A549 (cell line): ENCODE data around the gene GPR12. TPM values are rescaled to one million over a fixed set of nuclear protein-coding genes. Genes with fewer than 3 reads are reported as not detected.

ENCODE experiments used
- ATAC-seq, 2 experiments: fragments of 200-7000 bp in 1 of 2; fragments of >200 bp in 1 of 2; cut with Nextera tagmentation in 1 of 2; cut with Tn5 transposase in 1 of 2; 3 replicates each; pipeline versions ENCODE4 v1.8.0 to v1.9.1; 2018 to 2020; ENCODE audit warnings: mild to moderate bottlenecking in 1 of 2, moderate library complexity in 1 of 2
- CTCF ChIA-PET: fragments of 300-600 bp; sonication (Branson Sonifier 250); formaldehyde crosslinking; extraction: SDS; loops from one replicate; lab custom pipeline; 2021; ENCODE audit warnings: antibody characterized with exemption, inconsistent platforms; lab: Yijun Ruan, JAX
- POLR2A ChIA-PET: fragments of 350-600 bp; formaldehyde crosslinking; extraction: SDS; loops from one replicate; lab custom pipeline; 2021; ENCODE audit warnings: antibody characterized with exemption, inconsistent platforms; lab: Yijun Ruan, JAX
- DNase-seq, 2 experiments: peaks; one replicate each; pipeline versions ENCODE4 v3.0.0 to v3.0.0-alpha.2; 2011 to 2016; ENCODE audit warnings: low read depth in 1 of 2, low spot score in 1 of 2
- FAIRE-seq: peaks from 2 replicates; lab custom pipeline; 2011; peaks lifted over from hg19 to GRCh38; lab: Jason Lieb, UNC
- H3K27ac ChIP-seq, 2 experiments: fragments of >200 bp; sonication (Bioruptor Twin); formaldehyde crosslinking; 3 replicates each; pipeline ENCODE4 v1.5.1; 2016 to 2017
- H3K4me1 ChIP-seq: fragments of >200 bp; sonication (Bioruptor Twin); formaldehyde crosslinking; 3 replicates; pipeline ENCODE4 v1.6.1; 2016
- H3K4me2 ChIP-seq: fragments of >200 bp; sonication (Bioruptor Twin); formaldehyde crosslinking; 3 replicates; pipeline ENCODE4 v1.6.1; 2016
- H3K4me3 ChIP-seq: fragments of >200 bp; sonication (Bioruptor Twin); formaldehyde crosslinking; 3 replicates; pipeline ENCODE4 v1.5.1; 2016
- H3K9me3 ChIP-seq: fragments of >200 bp; sonication (Bioruptor Twin); formaldehyde crosslinking; 3 replicates; pipeline ENCODE4 v1.6.1; 2016
- CBX2 ChIP-seq: fragments of 200-600 bp; sonication (generic); IDR thresholded peaks from 2 replicates; pipeline ENCODE4 v1.6.1; 2016; ENCODE audit warnings: low read depth, mild to moderate bottlenecking, borderline replicate concordance
- CBX8 ChIP-seq: fragments of 200-600 bp; sonication (generic); IDR thresholded peaks from 2 replicates; pipeline ENCODE4 v1.6.1; 2016
- CEBPB ChIP-seq, 2 experiments: fragments of >200 bp in 1 of 2; sonication (Bioruptor Twin) in 1 of 2; formaldehyde crosslinking in 1 of 2; IDR thresholded peaks; 2 replicates each; pipeline ENCODE4 v1.6.1; 2012 to 2016
- CHD2 ChIP-seq: fragments of 150-350 bp; IDR thresholded peaks from 2 replicates; pipeline ENCODE4 v1.6.1; 2014; ENCODE audit warnings: low read length; ENCODE audit not compliant: partially characterized antibody
- E2F6 ChIP-seq: IDR thresholded peaks from 2 replicates; pipeline ENCODE4 v1.6.1; 2012; ENCODE audit warnings: low read depth, borderline replicate concordance
- EP300 ChIP-seq, 2 experiments: fragments of >200 bp; sonication (Bioruptor Twin); formaldehyde crosslinking; IDR thresholded peaks; 2 replicates in 1 of 2; 3 replicates in 1 of 2; pipeline ENCODE4 v1.6.1; 2016 to 2017
- ESRRA ChIP-seq: fragments of 150-350 bp; IDR thresholded peaks from 2 replicates; pipeline ENCODE4 v1.6.1; 2014; ENCODE audit warnings: mild to moderate bottlenecking, low read length, borderline replicate concordance
- FOSB ChIP-seq: fragments of 250-450 bp; sonication (Bioruptor Pico); IDR thresholded peaks from 2 replicates; pipeline ENCODE4 v1.5.0; 2020; ENCODE audit warnings: mild to moderate bottlenecking, moderate library complexity
- FOXS1 ChIP-seq: fragments of 250-450 bp; sonication (Bioruptor Pico); IDR thresholded peaks from 2 replicates; pipeline ENCODE4 v1.5.0; 2020; ENCODE audit warnings: mild to moderate bottlenecking, moderate library complexity
- HOXB5 ChIP-seq: fragments of 250-450 bp; sonication (Bioruptor Pico); IDR thresholded peaks from 2 replicates; pipeline ENCODE4 v1.5.0; 2020; ENCODE audit warnings: mild to moderate bottlenecking, moderate library complexity
- JUN ChIP-seq, 2 experiments: fragments of >200 bp; sonication (Bioruptor Twin); formaldehyde crosslinking; IDR thresholded peaks; 2 replicates in 1 of 2; 3 replicates in 1 of 2; pipeline ENCODE4 v1.6.1; 2016 to 2017
- KDM1A ChIP-seq: fragments of 200-600 bp; sonication (generic); IDR thresholded peaks from 2 replicates; pipeline ENCODE4 v1.6.1; 2016; ENCODE audit warnings: low read depth, mild to moderate bottlenecking
- KDM5A ChIP-seq: fragments of 200-600 bp; sonication (generic); IDR thresholded peaks from 2 replicates; pipeline ENCODE4 v1.6.1; 2016; ENCODE audit warnings: antibody characterized with exemption, mild to moderate bottlenecking
- NFE2L2 ChIP-seq: fragments of 150-350 bp; conservative IDR thresholded peaks from 2 replicates; pipeline ENCODE4 v1.6.1; 2014; ENCODE audit warnings: low read length
- NPAS2 ChIP-seq: fragments of 250-450 bp; sonication (Bioruptor Pico); IDR thresholded peaks from 2 replicates; pipeline ENCODE4 v1.8.0; 2022; ENCODE audit warnings: mild to moderate bottlenecking, moderate library complexity, borderline replicate concordance
- PBX3 ChIP-seq: IDR thresholded peaks from 2 replicates; pipeline ENCODE4 v1.6.1; 2012
- PHF8 ChIP-seq: fragments of 200-600 bp; sonication (generic); IDR thresholded peaks from 2 replicates; pipeline ENCODE4 v1.6.1; 2016; ENCODE audit warnings: low read depth, mild to moderate bottlenecking, antibody characterized with exemption, moderate library complexity, borderline replicate concordance
- POLR2AphosphoS2 ChIP-seq: conservative IDR thresholded peaks from 2 replicates; pipeline ENCODE4 v1.6.1; 2012; ENCODE audit warnings: low read length, improper control_type of control experiment, inconsistent platforms
- RARB ChIP-seq: fragments of 250-450 bp; sonication (Bioruptor Pico); IDR thresholded peaks from 2 replicates; pipeline ENCODE4 v1.8.0; 2021; ENCODE audit warnings: mild to moderate bottlenecking, moderate library complexity
- REST ChIP-seq: fragments of 200-600 bp; sonication (generic); IDR thresholded peaks from 2 replicates; pipeline ENCODE4 v1.6.1; 2016; ENCODE audit warnings: antibody characterized with exemption, mild to moderate bottlenecking, moderate library complexity
- SREBF2 ChIP-seq: fragments of 450-650 bp; IDR thresholded peaks from 2 replicates; pipeline ENCODE4 v1.6.1; 2014; ENCODE audit warnings: mild to moderate bottlenecking, moderate library complexity
- WGBS: methylation state at CpG from one replicate; pipeline ENCODE4 v1.1.6; 2017; ENCODE audit errors: missing lambda C conversion rate; 5-methylcytosine and 5-hydroxymethylcytosine counted together
- polyA plus RNA-seq, 4 experiments: library from polyadenylated mRNA; depleted of rRNA in 3 of 4; stranded (reverse); fragments of >200 nt; fragmentation: RNase III in 1 of 4; extraction: RNeasy Plus Mini Kit Qiagen cat#74134 plus additional on column Dnase treatment in 1 of 4; gene quantifications; 2 replicates in 3 of 4; 3 replicates in 1 of 4; pipeline ENCODE4 v1.2.3, GENCODE V29; 2011 to 2017
- TF ChIP-seq, protein P1 (sequence below): fragments of 250-450 bp; sonication (Bioruptor Pico); IDR thresholded peaks from 2 replicates; pipeline ENCODE4 v1.5.0; 2021; ENCODE audit warnings: mild to moderate bottlenecking, moderate library complexity, borderline replicate concordance
- TF ChIP-seq, protein P2 (sequence below): fragments of 150-350 bp; IDR thresholded peaks from 2 replicates; pipeline ENCODE4 v1.6.1; 2014; ENCODE audit warnings: low read depth, mild to moderate bottlenecking, low read length

The GPR12 gene
- polyA plus RNA-seq, 2 of the 4 experiments (the other 2 are of a cell fraction), result not detected

GRCh38 chr13:26756961-26757360 is 3.6 kb downstream of the GPR12 start:
- H3K4me1 ChIP-seq, result no peaks in the 10 kb centered on the region
- FAIRE-seq (no peak), ATAC-seq (no peak), DNase-seq (no peak)
- H3K4me3 ChIP-seq, result no peak overlapping the region
- WGBS, result 7% methylated on average over 3 of the region's 3 CpGs
- 0 out of 2 replicates have a peak, but pooled peaks have one; percentile 18 for TF ChIP-seq CBX8
- TF ChIP-seq FOXS1 (CRISPR knock-in tag), result no peak
- no peak for TF ChIP-seq HOXB5 (CRISPR knock-in tag)
- TF ChIP-seq CHD2, result no peak
- ChIA-PET CTCF (no interaction called here), POLR2A (no interaction called here)
- no peaks in the 10 kb centered on the region for H3K9me3 ChIP-seq
- no peak overlapping the region for H3K27ac ChIP-seq
- no peak overlapping the region for H3K4me2 ChIP-seq

DNA sequence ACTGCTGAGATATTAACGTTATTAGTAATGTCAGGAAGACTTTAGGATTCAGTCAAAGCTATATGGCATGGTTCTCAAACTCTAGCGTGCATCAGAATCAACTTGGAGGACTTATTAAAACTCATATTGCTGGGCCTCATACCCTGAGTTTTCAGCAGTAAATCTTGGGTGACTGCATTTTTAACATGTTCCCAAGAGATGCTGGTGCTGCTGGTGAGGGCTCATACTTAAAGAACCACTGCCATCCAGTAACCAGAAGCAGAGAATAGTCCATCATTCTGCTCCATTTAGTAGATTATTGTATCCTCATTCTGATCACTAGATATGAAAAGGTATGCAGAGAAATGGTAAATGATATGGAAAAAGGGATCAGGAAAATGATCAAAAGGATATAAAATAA is 7.9 kb downstream of the GPR12 start:
- Histone ChIP-seq H3K4me2 (no peak overlapping the region), H3K27ac (no peak overlapping the region), H3K4me3 (no peak overlapping the region), H3K4me1 (no peaks in the 10 kb centered on the region), H3K9me3 (no peaks in the 10 kb centered on the region)
- no peak for ATAC-seq
- WGBS, result 0% methylated on average over 2 of the region's 2 CpGs
- no peak for TF ChIP-seq KDM1A
- no peak for TF ChIP-seq NFE2L2
- TF ChIP-seq, protein P1, sequence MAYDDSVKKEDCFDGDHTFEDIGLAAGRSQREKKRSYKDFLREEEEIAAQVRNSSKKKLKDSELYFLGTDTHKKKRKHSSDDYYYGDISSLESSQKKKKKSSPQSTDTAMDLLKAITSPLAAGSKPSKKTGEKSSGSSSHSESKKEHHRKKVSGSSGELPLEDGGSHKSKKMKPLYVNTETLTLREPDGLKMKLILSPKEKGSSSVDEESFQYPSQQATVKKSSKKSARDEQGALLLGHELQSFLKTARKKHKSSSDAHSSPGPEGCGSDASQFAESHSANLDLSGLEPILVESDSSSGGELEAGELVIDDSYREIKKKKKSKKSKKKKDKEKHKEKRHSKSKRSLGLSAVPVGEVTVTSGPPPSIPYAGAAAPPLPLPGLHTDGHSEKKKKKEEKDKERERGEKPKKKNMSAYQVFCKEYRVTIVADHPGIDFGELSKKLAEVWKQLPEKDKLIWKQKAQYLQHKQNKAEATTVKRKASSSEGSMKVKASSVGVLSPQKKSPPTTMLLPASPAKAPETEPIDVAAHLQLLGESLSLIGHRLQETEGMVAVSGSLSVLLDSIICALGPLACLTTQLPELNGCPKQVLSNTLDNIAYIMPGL (CRISPR knock-in tag), result no peak
- no peak for TF ChIP-seq JUN (IDR thresholded peaks at IDR 0.05)
- no peak for TF ChIP-seq CBX2
- TF ChIP-seq PHF8, result no peak
- TF ChIP-seq, protein P2, sequence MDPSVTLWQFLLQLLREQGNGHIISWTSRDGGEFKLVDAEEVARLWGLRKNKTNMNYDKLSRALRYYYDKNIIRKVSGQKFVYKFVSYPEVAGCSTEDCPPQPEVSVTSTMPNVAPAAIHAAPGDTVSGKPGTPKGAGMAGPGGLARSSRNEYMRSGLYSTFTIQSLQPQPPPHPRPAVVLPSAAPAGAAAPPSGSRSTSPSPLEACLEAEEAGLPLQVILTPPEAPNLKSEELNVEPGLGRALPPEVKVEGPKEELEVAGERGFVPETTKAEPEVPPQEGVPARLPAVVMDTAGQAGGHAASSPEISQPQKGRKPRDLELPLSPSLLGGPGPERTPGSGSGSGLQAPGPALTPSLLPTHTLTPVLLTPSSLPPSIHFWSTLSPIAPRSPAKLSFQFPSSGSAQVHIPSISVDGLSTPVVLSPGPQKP, result no peak
- no peak for TF ChIP-seq FOSB (CRISPR knock-in tag)
- TF ChIP-seq RARB (CRISPR knock-in tag), result no peak
- TF ChIP-seq E2F6, result no peak
- TF ChIP-seq ESRRA, result no peak
- TF ChIP-seq POLR2AphosphoS2, result no peak
- no peak for TF ChIP-seq CHD2
- TF ChIP-seq NPAS2 (CRISPR knock-in tag), result no peak
- TF ChIP-seq CEBPB (IDR thresholded peaks at IDR 0.05), result no peak
- no peak for TF ChIP-seq PBX3
- no peak for TF ChIP-seq KDM5A
- TF ChIP-seq SREBF2, result no peak
- TF ChIP-seq REST, result no peak
- TF ChIP-seq EP300 (IDR thresholded peaks at IDR 0.05), result no peak
- ChIA-PET POLR2A (no interaction called here), CTCF (no interaction called here)
- no peak for DNase-seq
- no peak for FAIRE-seq
